Mesendoderm (in vitro differentiated cells): ENCODE results near the gene CELF5.
A peak's percentile ranks its signal among the peaks of the same experiment; 100 is the strongest.
"Not testable (repeated sequence)": the region's sequence is repeated elsewhere in the genome, so short reads cannot be mapped to it uniquely, and the experiment has no call there.

ENCODE experiments used
- DNase-seq: peaks from one replicate; pipeline ENCODE4 v3.0.0; 2013
- H2AK5ac ChIP-seq: 2 replicates; pipeline ENCODE4 v1.6.1; 2013; ENCODE audit warnings: low read length, inconsistent platforms
- H2BK120ac ChIP-seq: 2 replicates; pipeline ENCODE4 v1.6.1; 2013; ENCODE audit warnings: low read depth, mild to moderate bottlenecking, low read length, moderate library complexity, mixed read lengths
- H2BK15ac ChIP-seq: replicated peaks from 2 replicates; pipeline ENCODE4 v1.6.1; 2013; ENCODE audit warnings: low read depth, mild to moderate bottlenecking, moderate library complexity
- H2BK5ac ChIP-seq: 2 replicates; pipeline ENCODE4 v1.6.1; 2013; ENCODE audit warnings: low read length, inconsistent platforms
- H3K18ac ChIP-seq: 2 replicates; pipeline ENCODE4 v1.6.1; 2013; ENCODE audit warnings: mild to moderate bottlenecking, low read length, mixed read lengths
- H3K23ac ChIP-seq: one replicate; pipeline ENCODE4 v1.6.1; 2013; ENCODE audit warnings: low read length
- H3K27ac ChIP-seq: 2 replicates; pipeline ENCODE4 v1.5.1; 2013; ENCODE audit warnings: low read depth, mild to moderate bottlenecking, inconsistent platforms, low read length, moderate library complexity
- H3K27me3 ChIP-seq: 2 replicates; pipeline ENCODE4 v1.6.1; 2013; ENCODE audit warnings: low read length, control low read depth, mild to moderate bottlenecking, inconsistent platforms; ENCODE audit not compliant: insufficient read depth, poor library complexity
- H3K36me3 ChIP-seq: 2 replicates; pipeline ENCODE4 v1.6.1; 2013; ENCODE audit warnings: low read length, inconsistent platforms; ENCODE audit not compliant: control insufficient read depth, insufficient read depth
- H3K4ac ChIP-seq: one replicate; pipeline ENCODE4 v1.6.1; 2013; ENCODE audit warnings: low read depth, mild to moderate bottlenecking, low read length, moderate library complexity
- H3K4me1 ChIP-seq: 2 replicates; pipeline ENCODE4 v1.6.1; 2013; ENCODE audit warnings: low read depth, low read length, inconsistent platforms; ENCODE audit not compliant: control insufficient read depth
- H3K4me2 ChIP-seq: 2 replicates; pipeline ENCODE4 v1.6.1; 2013; ENCODE audit warnings: low read length
- H3K4me3 ChIP-seq: 2 replicates; pipeline ENCODE4 v1.5.1; 2013; ENCODE audit warnings: mild to moderate bottlenecking, low read length
- H3K56ac ChIP-seq: one replicate; pipeline ENCODE4 v1.6.1; 2013; ENCODE audit warnings: low read length
- H3K79me1 ChIP-seq: 2 replicates; pipeline ENCODE4 v1.6.1; 2013; ENCODE audit warnings: low read length, inconsistent platforms
- H3K79me2 ChIP-seq: 2 replicates; pipeline ENCODE4 v1.6.1; 2013; ENCODE audit warnings: mild to moderate bottlenecking, low read length; ENCODE audit not compliant: control insufficient read depth, insufficient read depth
- H3K9ac ChIP-seq: 2 replicates; pipeline ENCODE4 v1.6.1; 2013; ENCODE audit warnings: low read length, inconsistent platforms
- H4K5ac ChIP-seq: one replicate; pipeline ENCODE4 v1.6.1; 2013; ENCODE audit warnings: low read length
- H4K8ac ChIP-seq: one replicate; pipeline ENCODE4 v1.6.1; 2013; ENCODE audit warnings: low read depth, mild to moderate bottlenecking, control low read depth, low read length, moderate library complexity
- WGBS: extraction: QIAGEN DNeasy Blood & Tissue Kit; methylation state at CpG from one replicate; pipeline ENCODE4 v1.1.7; 2013; ENCODE audit warnings: low lambda C conversion rate, missing lambda C conversion rate; ENCODE audit not compliant: insufficient coverage; ENCODE audit errors: extremely low coverage; 5-methylcytosine and 5-hydroxymethylcytosine counted together

The CELF5 gene

DNA sequence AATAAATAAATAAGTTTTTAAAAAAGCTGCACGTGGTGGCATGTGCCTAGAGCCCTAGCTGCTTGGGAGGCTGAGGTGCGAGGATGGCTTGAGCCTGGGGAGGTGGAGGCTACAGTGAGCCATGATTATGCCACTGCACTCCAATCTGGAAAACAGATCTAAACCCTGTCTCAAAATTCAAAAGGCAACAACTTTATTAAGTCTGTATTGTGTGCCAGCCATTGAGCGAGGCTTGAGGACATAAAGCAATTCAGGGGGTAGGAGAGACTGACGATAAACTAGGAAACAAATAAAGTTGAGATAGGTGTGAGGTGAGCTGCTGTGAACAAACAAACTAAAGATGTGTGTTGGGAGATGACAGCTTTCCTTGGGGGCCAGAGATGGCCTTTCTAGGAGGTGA lies 8.7 kb downstream of the CELF5 start:
- Histone ChIP-seq H2BK15ac (no peak overlapping the region), H3K4me3 (no peak overlapping the region), H3K27ac (no peak overlapping the region), H3K9ac (no peak overlapping the region), H3K4ac (no peak overlapping the region), H3K4me2 (no peak overlapping the region), H2BK5ac (no peak overlapping the region), H2BK120ac (no peak overlapping the region), H3K36me3 (no peaks in the 10 kb centered on the region), H3K4me1 (no peaks in the 10 kb centered on the region), H2AK5ac (no peak overlapping the region), H3K27me3 (no peaks in the 10 kb centered on the region), H4K5ac (no peak overlapping the region), H4K8ac (no peak overlapping the region), H3K79me2 (no peaks in the 10 kb centered on the region), H3K56ac (no peak overlapping the region), H3K23ac (no peak overlapping the region), H3K18ac (no peak overlapping the region), H3K79me1 (no peaks in the 10 kb centered on the region)
- WGBS: no CpG with 5 or more reads among the region's 4 CpGs
- no peak for DNase-seq

- no peaks in the 10 kb centered on the region for H3K79me1 ChIP-seq
- H3K79me2 ChIP-seq: no peaks in the 10 kb centered on the region
- no CpG with 5 or more reads among the region's 4 CpGs for WGBS
- no peak overlapping the region for H2AK5ac ChIP-seq
- H4K5ac ChIP-seq: no peak overlapping the region
- H3K4me1 ChIP-seq: no peaks in the 10 kb centered on the region
- H2BK15ac ChIP-seq: no peak overlapping the region
- no peaks in the 10 kb centered on the region for H3K36me3 ChIP-seq
- H3K4me3 ChIP-seq: no peak overlapping the region
- DNase-seq: peak; percentile 44
- H3K9ac ChIP-seq: no peak overlapping the region
- no peak overlapping the region for H3K23ac ChIP-seq
- no peak overlapping the region for H3K18ac ChIP-seq
- no peak overlapping the region for H4K8ac ChIP-seq
- no peak overlapping the region for H3K27ac ChIP-seq
- H2BK120ac ChIP-seq: no peak overlapping the region
- no peaks in the 10 kb centered on the region for H3K27me3 ChIP-seq
- no peak overlapping the region for H3K4me2 ChIP-seq
- H3K4ac ChIP-seq: no peak overlapping the region
- no peak overlapping the region for H3K56ac ChIP-seq
- no peak overlapping the region for H2BK5ac ChIP-seq
These were observed 9.4 kb downstream of the CELF5 start for GRCh38 chr19:3233831-3234230.

DNA sequence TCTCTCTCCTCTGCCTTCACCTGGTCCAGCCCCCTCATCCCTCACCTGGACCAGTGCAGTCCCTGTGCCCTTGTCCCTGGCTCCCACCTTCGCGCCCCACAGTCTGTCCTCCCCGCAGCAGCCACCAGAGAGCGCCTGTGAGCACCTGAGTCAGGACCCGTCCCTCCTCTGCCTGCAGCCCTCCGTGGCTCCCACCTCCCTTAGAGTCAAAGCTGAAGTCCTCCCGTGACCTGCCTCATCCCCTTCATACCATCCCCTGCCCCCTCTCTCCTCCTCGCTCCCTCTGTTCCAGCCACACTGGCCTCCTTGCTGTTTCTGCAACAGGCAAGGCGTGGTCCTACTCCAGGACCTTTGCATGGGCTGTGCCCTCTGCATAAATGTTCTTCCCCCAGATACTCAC lies 10.3 kb downstream of the CELF5 start:
- no CpG with 5 or more reads among the region's 9 CpGs for WGBS
- H3K4me2 ChIP-seq: no peak overlapping the region

GRCh38 chr19:3235604-3236003 lies 11.1 kb downstream of the CELF5 start:
- H3K18ac ChIP-seq, H3K4me3 ChIP-seq, H3K4ac ChIP-seq, H3K79me1 ChIP-seq, H3K56ac ChIP-seq, H3K9ac ChIP-seq, H3K4me1 ChIP-seq, H3K27ac ChIP-seq, H2AK5ac ChIP-seq, H3K27me3 ChIP-seq, H2BK15ac ChIP-seq, H2BK120ac ChIP-seq, H4K8ac ChIP-seq, H2BK5ac ChIP-seq, H4K5ac ChIP-seq, H3K4me2 ChIP-seq, DNase-seq, H3K23ac ChIP-seq, H3K36me3 ChIP-seq, H3K79me2 ChIP-seq: not testable (repeated sequence)
- no CpG with 5 or more reads among the region's 2 CpGs for WGBS

More for the DNA sequence above, 10.3 kb downstream of the CELF5 start:
- H3K27ac ChIP-seq: no peak overlapping the region
- no peak overlapping the region for H3K23ac ChIP-seq
- no peak overlapping the region for H3K9ac ChIP-seq
- H3K4me3 ChIP-seq: no peak overlapping the region
- no peak overlapping the region for H3K4ac ChIP-seq
- H2BK15ac ChIP-seq: no peak overlapping the region
- no peaks in the 10 kb centered on the region for H3K79me1 ChIP-seq
- H4K8ac ChIP-seq: no peak overlapping the region
- no peaks in the 10 kb centered on the region for H3K36me3 ChIP-seq
- no peak overlapping the region for H3K18ac ChIP-seq
- no peaks in the 10 kb centered on the region for H3K79me2 ChIP-seq
- no peak overlapping the region for H4K5ac ChIP-seq
- H3K56ac ChIP-seq: no peak overlapping the region
- DNase-seq: no peak
- H3K27me3 ChIP-seq: no peaks in the 10 kb centered on the region
- no peak overlapping the region for H2BK5ac ChIP-seq
- H3K4me1 ChIP-seq: no peaks in the 10 kb centered on the region
- no peak overlapping the region for H2BK120ac ChIP-seq
- no peak overlapping the region for H2AK5ac ChIP-seq

DNA sequence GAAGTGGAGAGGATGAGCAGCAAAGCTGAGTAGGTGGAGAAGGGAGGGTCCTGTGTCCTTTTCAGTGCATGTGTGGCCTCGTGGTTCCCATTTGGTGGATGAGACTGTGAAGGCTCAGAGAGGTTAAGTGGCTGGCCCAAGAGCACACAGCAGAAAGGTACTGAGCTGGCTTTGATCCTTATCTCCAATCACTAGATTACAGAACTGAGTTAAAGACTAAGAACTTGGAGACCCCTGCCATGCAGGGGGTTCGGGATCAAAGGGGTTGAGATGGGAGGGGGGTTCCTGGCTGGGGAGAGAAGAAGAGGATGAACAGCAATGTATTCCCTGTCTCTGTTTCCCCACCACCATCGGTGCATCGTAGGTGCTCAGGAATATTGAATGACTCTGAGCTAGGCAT lies 11.8 kb downstream of the CELF5 start:
- no peak overlapping the region for H2AK5ac ChIP-seq
- H3K18ac ChIP-seq: no peak overlapping the region

GRCh38 chr19:3238066-3238561 lies 13.7 kb downstream of the CELF5 start:
- H3K9ac ChIP-seq: no peak overlapping the region
- H2BK5ac ChIP-seq: no peak overlapping the region

More for the DNA sequence above, 11.8 kb downstream of the CELF5 start:
- Histone ChIP-seq H3K79me2 (no peaks in the 10 kb centered on the region), H2BK15ac (no peak overlapping the region), H3K9ac (no peak overlapping the region), H3K4ac (no peak overlapping the region), H3K36me3 (no peaks in the 10 kb centered on the region), H3K56ac (no peak overlapping the region), H3K79me1 (no peaks in the 10 kb centered on the region), H3K4me1 (no peaks in the 10 kb centered on the region), H3K27ac (no peak overlapping the region), H4K5ac (no peak overlapping the region), H2BK5ac (no peak overlapping the region), H3K4me2 (no peak overlapping the region), H3K27me3 (no peaks in the 10 kb centered on the region), H4K8ac (no peak overlapping the region), H3K23ac (no peak overlapping the region), H2BK120ac (no peak overlapping the region), H3K4me3 (no peak overlapping the region)
- no CpG with 5 or more reads among the region's 4 CpGs for WGBS
- DNase-seq: no peak

More at GRCh38 chr19:3238066-3238561, 13.7 kb downstream of the CELF5 start:
- DNase-seq: no peak
- no peak overlapping the region for H4K8ac ChIP-seq
- no peaks in the 10 kb centered on the region for H3K79me2 ChIP-seq
- H3K4me2 ChIP-seq: no peak overlapping the region
- no peak overlapping the region for H3K23ac ChIP-seq
- no peak overlapping the region for H2AK5ac ChIP-seq
- H3K27ac ChIP-seq: no peak overlapping the region
- H2BK120ac ChIP-seq: no peak overlapping the region
- no peaks in the 10 kb centered on the region for H3K36me3 ChIP-seq
- no peak overlapping the region for H4K5ac ChIP-seq
- no peak overlapping the region for H3K4me3 ChIP-seq
- H3K4ac ChIP-seq: no peak overlapping the region
- H3K79me1 ChIP-seq: no peaks in the 10 kb centered on the region
- no peak overlapping the region for H2BK15ac ChIP-seq
- H3K27me3 ChIP-seq: no peaks in the 10 kb centered on the region
- no CpG with 5 or more reads among the region's 7 CpGs for WGBS
- no peak overlapping the region for H3K18ac ChIP-seq
- H3K4me1 ChIP-seq: no peaks in the 10 kb centered on the region
- no peak overlapping the region for H3K56ac ChIP-seq
